ENCODE results near the gene SUN3.
"Not testable (repeated sequence)": the region's sequence is repeated elsewhere in the genome, so short reads cannot be mapped to it uniquely, and the experiment has no call there.

The SUN3 gene

DNA sequence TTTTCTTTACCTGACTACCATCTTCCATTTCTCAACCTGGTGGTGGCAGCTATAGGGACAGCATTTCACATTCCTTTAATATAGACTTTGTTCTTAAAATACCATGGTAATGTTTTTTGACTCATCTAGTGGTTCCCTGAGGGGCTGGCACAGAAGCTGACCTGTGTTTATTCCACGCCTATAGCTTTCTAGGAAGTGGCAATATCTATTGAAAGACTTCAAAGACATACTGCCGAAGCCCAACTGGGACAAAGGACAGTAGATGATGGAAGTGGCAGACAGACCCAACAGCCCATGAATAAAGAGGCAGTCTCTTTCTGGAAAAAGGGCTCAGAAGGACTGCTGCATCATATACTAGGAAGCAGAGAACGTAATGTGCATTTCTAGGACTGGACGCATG lies 11.2 kb downstream of the SUN3 start:
- no peak for DNase-seq

DNA sequence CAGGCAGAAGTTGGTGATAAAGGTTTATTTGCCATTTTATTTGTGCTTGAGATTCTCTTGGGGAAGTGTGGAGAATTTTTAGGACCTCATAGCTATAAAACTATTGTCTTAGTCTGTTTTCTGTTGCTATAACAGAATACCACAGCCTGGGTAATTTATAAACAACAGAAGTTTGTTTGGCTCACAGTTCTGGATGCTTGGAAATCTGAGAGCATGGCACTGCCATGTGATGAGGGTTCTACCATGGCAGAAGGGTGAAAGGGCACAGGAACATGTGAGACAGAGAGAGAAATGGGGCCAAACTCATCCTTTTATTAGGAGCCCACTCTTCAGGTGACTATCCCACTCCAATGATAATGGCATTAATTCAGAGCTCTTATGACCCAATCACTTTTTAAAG lies 12.3 kb downstream of the SUN3 start:
- DNase-seq: no peak

DNA sequence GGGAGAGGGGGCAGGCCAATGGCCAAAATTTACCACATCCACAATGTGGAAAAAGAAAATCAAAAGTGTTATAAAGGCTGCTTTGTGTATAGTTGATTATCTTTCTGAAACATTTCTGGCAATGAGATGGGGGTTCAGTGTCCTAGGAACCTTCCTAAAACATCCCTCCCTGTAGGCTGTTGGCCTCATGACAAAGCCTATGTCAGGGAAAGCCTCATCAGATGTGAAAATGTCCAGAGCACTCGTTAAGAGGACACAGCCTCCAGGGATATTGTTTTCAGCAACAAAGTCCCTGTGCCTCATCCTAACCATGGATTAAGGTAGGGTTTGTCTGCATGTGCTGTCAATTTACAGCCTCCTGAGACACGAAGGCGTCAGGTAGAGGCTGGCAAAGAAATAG lies 17.0 kb downstream of the SUN3 start:
- no peak for DNase-seq

DNA sequence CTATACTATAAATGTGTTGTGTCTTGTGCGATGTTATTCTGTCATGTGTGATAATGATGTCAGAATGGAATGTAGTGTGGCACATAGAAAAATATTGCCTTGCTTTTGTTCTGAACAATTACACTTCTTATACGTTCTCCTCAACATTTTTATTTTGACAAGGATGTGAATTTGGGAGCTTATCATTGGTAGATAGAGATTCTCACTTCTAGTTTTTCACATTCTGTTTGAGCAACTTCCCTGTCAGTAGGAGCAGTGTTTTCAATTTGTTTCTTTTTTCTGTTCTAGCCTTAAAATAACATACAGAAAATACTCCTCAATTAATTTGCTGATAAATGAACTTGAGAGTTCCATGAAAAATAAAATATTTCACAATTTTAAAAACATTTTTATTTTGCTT lies 17.6 kb downstream of the SUN3 start:
- DNase-seq: no peak

DNA sequence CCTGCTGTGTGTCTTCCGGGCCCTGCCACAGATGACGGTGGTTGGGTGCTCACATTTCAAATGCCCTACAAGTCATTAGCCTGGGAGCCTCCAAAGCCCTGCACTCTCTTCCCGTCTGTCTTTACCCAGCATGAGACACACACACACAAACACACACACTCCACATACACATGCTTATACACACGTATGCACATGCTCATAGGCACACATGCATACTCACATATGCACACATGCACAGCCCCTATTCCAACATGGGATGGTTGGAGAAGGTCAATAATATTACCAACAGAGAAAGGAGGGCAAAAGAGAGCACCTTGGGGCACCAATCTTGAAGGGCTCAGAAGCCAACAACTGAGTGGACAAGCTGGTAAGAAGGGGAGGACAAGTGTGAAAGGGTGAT lies 19.0 kb downstream of the SUN3 start:
- DNase-seq: no peak

DNA sequence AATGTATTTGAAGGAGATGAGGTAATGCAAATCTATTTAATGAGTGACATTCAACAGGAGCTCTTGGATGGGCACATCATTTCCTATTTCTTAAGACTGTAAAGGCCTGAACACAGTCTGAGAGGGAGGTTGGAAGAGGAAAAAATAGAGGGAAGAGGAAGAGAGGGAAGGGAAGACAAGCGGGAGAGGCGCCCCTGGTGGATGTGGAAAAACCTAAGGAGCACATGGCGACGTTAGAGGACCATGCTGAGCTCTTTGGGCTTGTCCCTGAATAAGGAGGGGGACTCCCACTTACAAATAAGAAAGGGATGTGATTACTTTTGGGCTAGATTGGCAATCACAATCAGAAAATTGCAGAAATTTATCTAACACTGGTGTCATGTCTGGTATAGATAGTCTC lies 19.6 kb downstream of the SUN3 start:
- DNase-seq: no peak

DNA sequence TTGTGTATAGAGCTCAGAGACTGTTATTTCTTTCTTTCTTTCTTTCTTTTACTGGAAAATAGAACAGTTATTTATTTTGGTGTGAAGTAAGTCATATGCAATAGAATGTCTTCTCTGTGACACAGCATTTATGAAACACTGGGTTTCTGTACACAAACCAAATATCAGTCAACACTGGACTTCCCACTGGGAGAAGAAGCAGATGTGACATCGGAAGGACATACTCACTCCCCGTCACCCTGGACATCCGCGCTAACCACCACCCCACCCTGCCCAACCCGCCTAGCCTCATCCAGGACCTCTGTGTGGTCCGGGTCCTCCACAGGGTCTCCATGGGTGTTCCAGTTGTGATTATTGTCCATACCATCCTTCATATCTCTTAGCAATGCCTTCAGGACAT lies 22.0 kb downstream of the SUN3 start:
- no peak for DNase-seq

DNA sequence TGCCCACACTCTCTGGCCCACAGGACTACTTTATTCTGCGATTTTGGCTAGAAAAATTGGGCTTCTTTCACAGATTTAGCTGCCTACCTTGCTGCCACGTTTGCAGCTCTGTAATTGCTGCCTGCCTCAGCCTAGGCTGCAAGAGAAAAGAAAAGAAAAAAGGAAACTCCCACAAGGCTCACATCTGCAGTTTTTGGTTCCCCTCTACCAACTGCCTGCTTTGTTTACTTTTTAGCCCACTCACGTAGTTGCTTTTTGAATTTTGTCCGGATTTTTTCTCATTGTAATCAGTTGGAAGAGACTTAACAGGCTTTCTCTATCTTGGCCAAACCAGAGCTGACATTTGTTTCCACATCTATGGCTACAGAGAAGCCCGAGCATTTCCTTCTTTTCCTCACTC lies 24.3 kb downstream of the SUN3 start:
- no peak for DNase-seq

DNA sequence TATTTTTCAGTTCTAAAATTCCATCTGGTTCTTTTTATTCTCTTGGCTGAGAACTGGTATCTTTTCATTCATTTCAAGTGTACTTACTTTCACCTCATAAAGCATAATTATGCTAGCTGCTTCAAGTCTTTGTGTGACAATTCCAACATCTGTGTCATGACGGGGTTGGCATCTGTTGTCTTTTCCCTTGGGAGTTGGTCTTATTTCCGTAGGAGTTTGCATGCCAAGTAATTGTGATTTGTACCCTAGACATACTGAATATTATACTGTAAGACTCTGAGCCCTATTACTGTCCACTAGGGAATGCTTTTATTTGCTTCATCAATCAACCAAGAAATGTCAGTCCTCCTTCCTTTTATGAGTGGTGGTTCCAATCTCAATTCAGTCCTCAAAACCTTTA lies 24.9 kb downstream of the SUN3 start:
- peak; percentile 6 for DNase-seq

DNA sequence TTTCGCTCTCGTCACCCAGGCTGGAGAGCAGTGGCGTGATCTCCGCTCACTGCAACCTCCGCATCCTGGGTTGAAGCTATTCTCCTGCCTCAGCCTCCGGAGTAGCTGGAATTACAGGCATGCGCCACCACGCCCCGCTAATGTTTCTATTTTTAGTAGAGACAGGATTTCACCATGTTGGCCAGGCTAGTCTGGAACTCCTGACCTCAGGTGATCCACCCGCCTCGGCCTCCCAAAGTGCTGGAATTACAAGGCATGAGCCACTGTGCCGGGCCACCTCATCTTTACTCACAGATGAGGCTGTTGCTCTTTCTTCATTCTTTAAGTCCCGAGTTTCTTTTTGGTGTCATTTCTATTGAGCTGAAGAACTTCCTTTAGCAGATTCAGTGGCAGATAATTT lies 28.7 kb downstream of the SUN3 start:
- not testable (repeated sequence) for DNase-seq

DNA sequence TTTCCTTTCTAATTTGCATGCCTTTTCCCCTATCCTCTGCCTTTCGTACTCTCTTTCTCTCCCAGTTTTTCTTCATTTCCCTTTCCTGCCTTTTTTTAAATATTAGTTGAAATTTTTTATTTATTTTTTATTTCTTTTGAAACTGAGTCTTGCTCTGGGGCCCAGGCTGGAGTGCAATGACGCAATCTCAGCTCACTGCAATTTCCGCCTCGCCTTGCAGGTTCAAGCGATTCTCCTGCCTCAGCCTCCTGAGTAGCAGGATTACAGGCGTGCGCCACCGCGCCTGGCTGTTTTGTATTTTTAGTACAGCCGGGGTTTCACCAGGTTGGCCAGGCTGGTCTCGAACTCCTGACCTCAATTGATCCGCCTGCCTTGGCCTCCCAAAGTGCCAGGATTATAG lies 29.5 kb downstream of the SUN3 start:
- no peak for DNase-seq

DNA sequence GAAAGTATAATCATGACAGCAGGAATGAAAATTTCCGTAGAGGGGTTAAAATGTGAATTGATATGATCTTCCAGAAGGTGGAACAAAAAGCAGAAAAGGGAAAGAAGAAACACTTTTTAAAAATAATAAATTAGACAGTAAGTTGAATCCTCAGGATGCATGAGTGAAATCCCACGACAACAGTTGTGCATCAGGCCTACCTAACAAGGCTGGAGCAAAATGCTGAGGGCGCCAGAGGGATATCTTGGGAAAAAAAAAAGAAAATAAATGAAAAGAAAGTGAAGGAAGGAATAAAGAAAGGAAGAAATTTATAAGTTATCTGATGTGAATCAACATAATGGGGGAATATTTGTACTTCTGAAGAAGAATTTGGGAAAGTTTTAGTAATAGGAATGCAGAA lies 36.5 kb downstream of the SUN3 start:
- no peak for DNase-seq

DNA sequence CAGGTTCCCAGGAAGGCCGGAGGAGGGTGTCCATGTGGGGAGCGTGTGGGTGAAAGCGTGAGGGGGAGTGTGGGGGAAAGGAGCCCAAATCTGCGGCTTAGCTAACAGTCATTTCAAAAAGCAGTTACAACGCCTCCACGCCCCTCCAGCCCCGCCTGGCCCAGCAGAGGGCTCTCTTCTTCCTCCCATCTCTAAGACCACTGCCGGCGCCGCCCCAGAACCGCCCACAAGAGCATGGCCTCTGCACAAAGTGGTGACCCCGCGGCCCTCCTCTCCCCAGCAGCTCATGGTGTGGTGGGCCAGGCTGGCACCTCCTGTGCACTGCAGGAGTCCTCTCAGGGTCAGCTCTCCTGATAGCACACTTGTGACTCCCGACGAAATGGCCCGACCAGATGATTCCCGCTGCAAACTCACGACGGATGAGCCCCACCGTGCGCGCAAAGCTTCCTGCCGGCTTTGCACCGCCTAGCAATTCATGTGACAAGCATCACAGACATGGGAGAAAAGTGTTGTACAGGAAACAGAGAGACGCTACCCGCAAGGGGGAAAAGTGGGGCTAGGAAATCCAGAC lies 37.1 kb downstream of the SUN3 start:
- peak; percentile 19 for DNase-seq

DNA sequence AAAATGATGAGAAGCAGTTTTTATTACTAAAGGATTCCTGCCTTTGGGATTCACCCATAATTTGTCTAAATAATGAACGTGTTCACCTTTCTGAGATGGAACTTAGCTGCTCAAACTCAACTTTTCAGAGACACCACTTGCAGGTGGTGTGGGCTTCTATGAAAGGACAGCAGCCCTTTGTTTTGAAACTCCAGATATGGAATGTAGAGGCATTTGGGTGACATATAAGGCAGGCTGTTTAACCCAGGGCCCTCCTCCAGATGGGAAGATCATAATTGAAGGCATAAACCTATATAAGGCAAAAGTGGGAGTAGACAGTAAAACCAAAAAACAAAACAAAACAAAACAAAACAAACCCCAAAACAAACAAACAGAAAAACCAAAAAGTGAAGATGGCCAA lies 37.6 kb downstream of the SUN3 start:
- DNase-seq: no peak

DNA sequence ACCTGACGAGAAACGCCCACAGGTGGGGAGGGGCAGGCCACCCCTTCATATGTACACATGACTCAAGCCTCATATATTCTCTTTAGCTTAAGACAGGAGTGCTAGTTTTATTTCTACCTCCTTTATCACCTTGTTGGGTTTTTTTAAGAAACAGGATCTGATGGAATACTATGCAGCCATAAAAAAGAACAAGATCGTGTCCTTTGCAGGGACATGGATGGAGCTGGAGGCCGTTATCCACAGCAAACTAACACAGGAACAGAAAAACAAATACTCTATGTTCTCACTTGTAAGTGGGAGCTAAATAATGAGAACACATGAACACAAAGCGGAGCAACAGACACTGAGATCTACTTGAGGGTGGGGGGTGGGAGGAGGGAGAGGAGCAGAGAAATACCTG lies 38.3 kb downstream of the SUN3 start:
- DNase-seq: no peak

DNA sequence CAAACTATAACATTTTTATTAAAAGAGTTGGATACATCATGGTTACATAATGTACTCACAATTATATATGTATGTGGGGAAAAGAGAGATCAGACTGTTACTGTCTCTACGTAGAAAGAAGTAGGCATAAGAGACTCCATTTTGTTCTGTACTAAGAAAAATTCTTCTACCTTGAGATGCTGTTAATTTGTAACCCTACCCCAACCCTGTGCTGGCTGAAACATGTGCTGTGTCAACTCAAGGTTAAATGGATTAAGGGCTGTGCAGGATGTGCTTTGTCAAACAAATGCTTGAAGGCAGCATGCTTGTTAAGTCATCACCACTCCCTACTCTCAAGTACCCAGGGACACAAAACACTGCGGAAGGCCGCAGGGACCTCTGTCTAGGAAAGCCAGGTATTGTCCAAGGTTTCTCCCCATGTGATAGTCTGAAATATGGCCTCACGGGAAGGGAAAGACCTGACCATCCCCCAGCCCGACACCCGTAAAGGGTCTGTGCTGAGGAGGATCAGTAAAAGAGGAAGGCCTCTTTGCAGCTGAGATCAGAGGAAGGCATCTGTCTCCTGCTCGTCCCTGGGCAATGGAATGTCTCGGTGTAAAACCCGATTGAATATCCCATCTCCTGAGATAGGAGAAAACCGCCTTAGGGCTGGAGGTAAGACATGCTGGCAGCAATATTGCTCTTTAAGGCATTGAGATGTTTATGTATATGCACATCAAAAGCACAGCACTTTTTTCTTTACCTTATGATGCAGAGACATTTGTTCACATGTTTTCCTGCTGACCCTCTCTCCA lies 39.1 kb downstream of the SUN3 start:
- not testable (repeated sequence) for DNase-seq

DNA sequence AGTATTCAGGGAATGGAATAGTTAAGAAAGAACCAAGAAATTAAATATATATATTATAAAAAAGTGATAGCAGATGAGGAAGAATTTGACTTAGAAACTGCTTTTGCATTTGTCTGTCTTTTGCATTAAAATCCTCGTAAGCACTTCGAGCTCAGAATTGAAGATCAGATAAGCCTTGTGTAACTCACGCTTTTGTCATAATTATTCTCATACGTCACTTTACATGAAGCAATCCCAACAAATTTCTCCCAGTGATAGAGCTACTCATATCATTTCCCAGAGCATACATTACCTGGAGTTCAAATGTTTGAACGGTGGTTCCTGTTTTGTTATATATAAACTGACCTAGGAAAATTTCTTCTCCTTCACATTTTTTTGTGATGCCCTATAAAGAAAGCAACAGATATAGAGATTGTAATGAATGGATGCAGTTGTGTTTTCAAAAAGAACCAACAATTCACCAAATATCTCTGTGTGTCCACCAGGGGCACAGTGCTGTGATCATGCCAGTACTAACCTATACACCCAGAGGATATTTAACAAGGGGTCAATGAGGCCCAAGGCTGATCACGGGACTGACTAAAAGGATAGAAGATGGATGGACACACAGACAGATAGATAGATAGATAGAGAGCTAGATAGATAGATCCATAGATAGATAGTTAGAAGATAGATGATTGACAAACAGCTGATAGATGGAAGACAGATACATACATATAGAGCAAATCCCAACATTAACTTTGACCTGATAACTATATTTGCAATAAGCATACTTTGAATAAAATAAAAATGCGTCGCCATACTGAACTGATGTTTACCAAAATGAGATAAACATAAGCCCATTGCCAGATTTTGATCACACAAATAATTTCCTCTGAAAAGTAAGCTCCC lies 40.2 kb downstream of the SUN3 start:
- no peak for DNase-seq

DNA sequence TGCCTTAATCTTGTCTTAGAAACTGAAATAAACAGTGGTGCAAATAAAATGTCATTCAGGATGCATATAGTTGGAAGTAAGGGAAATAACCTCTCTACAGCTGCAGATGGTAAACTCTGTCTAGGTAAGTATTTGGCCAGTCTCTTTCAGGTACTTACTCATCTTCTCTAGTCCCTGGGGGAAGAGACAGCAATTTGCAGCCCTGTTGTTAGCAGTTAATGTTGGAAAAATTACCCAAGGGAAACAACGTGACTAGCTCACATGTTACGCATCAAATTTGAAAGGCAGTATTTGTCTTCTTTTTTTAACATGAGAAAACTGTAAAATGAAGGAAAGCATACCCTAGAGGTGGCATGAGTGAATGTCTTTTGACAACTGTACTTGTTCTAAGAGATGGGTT lies 46.3 kb downstream of the SUN3 start:
- no peak for DNase-seq

DNA sequence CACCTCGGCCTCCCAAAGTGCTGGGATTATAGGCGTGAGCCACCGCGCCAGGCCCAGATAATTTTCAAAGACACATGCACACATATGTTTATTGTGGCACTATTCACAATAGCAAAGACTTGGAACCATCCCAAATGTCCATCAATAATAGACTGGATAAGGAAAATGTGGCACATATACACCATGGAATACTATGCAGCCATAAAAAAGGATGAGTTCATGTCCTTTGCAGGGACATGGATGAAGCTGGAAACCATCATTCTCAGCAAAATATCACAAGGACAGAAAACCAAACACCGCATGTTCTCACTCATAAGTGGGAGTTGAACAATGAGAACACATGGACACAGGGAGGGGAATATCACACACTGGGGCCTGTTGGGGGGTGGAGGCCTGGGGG lies 48.3 kb downstream of the SUN3 start:
- DNase-seq: not testable (repeated sequence)

DNA sequence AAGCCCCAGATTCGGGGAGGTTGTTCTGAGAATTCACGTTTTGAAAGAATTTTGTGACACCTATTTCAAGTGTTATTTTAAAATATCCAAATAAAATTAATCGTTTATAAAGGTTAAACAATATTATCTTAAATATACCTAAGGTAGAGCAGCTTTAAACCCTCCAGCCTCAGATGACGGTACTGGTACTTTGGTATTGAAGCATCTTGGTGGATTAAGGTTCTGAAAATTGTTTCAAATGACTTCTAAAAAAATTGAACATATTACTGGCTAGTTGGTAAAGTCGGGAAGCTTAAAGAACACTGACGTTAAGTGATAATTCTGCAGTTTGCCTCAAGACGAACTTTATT lies 49.1 kb downstream of the SUN3 start:
- DNase-seq: no peak

DNA sequence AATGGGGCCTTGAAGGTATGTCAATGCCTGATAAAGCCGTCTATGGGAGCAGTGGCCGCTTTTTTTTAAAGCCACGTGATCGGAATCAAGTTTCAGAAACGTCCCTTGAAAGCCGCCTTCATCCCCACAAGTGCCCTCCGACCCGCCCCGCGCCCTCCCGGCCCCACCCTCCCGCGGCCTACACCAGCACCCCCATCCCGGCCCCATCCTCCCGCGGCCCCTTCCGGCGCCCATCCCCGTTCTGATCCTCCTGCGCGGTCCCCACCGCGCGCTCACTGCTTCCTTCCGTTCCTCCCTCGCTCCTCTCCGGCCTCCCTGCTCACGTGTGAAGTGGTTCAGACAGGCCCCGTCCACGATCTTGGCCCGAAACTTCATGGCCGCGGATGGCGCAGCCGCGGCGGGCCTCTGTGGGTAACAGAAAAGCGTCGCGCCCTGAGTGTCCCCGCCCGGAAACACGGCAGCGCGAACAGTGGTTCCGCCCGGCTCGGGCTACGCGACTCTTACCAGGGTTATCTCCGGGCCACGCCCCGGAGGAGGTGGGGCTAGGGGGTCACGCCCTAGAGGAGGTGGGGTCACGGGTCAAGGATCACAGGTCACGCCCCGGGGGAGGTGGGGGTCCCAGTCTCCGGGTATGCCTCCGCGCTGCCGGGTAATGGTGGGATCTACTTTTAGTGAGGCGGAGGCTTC lies 49.6 kb downstream of the SUN3 start, which contains the start of gene HUS1:
Gene HUS1 (minus strand): TSS at position 471 of the 687 bp plus-strand sequence. CDS start 96 bp downstream, at position 375.
- peak; percentile 92 for DNase-seq

DNA sequence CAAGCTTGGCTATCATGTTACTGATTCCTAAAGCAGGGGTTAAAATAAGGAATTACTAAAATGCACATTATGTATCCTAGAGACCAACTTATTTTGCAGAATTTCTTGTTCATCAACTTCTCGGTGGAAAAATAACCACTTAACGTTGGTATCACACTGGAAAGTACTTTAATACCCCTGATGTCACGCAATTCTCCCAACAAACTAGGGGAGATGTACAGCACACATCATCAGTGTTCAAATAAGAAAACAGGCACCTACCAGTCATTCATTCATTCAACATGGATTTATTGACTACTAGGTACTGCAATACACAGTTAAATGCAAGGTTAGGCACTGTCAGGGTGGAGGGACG lies 50.1 kb downstream of the SUN3 start:
- DNase-seq: peak; percentile 40

DNA sequence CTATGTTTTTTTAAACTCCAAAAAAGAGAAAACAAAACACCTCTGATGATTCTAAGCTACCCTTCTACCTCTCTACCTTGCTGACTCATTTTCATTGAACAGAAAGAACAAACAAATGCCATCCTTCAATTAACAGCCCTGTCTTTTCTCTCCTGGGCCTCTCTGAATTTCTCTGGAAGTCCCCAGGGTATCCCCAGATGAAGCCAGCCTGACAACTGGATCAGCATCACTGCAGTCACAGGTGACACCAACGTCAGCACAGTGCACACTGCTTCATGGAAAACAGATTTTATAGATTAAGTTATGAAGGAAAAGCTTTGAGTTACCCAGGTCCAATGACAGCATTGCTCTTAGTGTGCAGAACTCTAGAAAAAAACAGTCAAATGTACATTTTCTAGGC lies 55.2 kb downstream of the SUN3 start:
- DNase-seq: no peak
